BJ (cell line): ENCODE data around the gene PIM1. TPM values are rescaled to one million over a fixed set of nuclear protein-coding genes. Genes with fewer than 3 reads are reported as not detected.

Experiments
- CTCF ChIA-PET: fragments of 350-600 bp; formaldehyde crosslinking; extraction: SDS; loops from one replicate; lab custom pipeline; 2021; ENCODE audit warnings: antibody characterized with exemption, inconsistent platforms; lab: Yijun Ruan, JAX
- POLR2A ChIA-PET: fragments of 300-600 bp; sonication (Branson Sonifier 250); formaldehyde crosslinking; extraction: SDS; loops from one replicate; lab custom pipeline; 2021; ENCODE audit warnings: antibody characterized with exemption; lab: Charles Lee
- DNase-seq: peaks from one replicate; pipeline ENCODE4 v3.0.0-alpha.2; 2011; ENCODE audit warnings: low read depth
- H3K27me3 ChIP-seq: 2 replicates; pipeline ENCODE4 v1.6.0; 2011; ENCODE audit warnings: low read length; ENCODE audit not compliant: control insufficient read depth, insufficient read depth
- H3K36me3 ChIP-seq: 2 replicates; pipeline ENCODE4 v1.5.1; 2011; ENCODE audit warnings: low read length; ENCODE audit not compliant: control insufficient read depth, insufficient read depth
- H3K4me3 ChIP-seq: 2 replicates; pipeline ENCODE4 v1.5.1; 2011; ENCODE audit warnings: low read depth, mild to moderate bottlenecking, control low read depth, low read length
- polyA plus RNA-seq: library from polyadenylated mRNA; depleted of rRNA; stranded (reverse); fragments of >200 nt; gene quantifications from 2 replicates; pipeline ENCODE4 v1.2.3, GENCODE V29; 2011
- TF ChIP-seq, protein P1 (sequence below): IDR thresholded peaks from 2 replicates; pipeline ENCODE4 v1.5.1; 2011; ENCODE audit warnings: low read depth, mild to moderate bottlenecking, control low read depth, inconsistent platforms, low read length, moderate library complexity; ENCODE audit not compliant: insufficient read depth

The PIM1 gene
- polyA plus RNA-seq, 1 experiment = 20.7 TPM

DNA sequence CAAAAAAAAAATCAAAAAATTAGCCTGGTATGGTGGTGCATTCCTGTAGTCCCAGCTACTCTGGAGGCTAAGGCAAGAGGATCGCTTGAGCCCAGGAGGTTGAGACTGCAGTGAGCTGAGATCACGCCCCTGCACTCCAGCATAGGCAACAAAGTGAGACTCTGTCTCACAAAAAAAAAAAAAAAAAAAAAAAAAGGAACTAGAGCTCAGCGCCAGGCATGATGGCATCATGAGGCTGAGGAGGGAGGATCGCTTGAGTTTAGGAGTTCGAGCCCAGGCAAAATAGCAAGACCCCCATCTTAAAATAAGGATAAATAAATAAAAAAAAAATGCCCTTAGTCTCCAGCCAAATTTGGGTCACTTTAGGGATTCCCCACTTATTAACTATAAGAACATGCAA is 40.4 kb upstream of the PIM1 start:
- CTCF ChIA-PET = interaction anchor here (0.6 to 2.4 kb wide), 5 partner anchors 15 to 79 kb away, joined by 3 to 10 read pairs (median 3); no protein-coding TSS in a partner anchor
- DNase-seq = no peak
- Histone ChIP-seq H3K27me3 (no peaks in the 10 kb centered on the region), H3K36me3 (no peaks in the 10 kb centered on the region), H3K4me3 (no peak overlapping the region)
- TF ChIP-seq, protein P1, sequence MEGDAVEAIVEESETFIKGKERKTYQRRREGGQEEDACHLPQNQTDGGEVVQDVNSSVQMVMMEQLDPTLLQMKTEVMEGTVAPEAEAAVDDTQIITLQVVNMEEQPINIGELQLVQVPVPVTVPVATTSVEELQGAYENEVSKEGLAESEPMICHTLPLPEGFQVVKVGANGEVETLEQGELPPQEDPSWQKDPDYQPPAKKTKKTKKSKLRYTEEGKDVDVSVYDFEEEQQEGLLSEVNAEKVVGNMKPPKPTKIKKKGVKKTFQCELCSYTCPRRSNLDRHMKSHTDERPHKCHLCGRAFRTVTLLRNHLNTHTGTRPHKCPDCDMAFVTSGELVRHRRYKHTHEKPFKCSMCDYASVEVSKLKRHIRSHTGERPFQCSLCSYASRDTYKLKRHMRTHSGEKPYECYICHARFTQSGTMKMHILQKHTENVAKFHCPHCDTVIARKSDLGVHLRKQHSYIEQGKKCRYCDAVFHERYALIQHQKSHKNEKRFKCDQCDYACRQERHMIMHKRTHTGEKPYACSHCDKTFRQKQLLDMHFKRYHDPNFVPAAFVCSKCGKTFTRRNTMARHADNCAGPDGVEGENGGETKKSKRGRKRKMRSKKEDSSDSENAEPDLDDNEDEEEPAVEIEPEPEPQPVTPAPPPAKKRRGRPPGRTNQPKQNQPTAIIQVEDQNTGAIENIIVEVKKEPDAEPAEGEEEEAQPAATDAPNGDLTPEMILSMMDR = no peak
- POLR2A ChIA-PET = interaction anchor here (0.6 kb wide), 2 partner anchors 40 to 233 kb away, joined by 3 to 8 read pairs; partner anchors contain the start of gene PIM1

DNA sequence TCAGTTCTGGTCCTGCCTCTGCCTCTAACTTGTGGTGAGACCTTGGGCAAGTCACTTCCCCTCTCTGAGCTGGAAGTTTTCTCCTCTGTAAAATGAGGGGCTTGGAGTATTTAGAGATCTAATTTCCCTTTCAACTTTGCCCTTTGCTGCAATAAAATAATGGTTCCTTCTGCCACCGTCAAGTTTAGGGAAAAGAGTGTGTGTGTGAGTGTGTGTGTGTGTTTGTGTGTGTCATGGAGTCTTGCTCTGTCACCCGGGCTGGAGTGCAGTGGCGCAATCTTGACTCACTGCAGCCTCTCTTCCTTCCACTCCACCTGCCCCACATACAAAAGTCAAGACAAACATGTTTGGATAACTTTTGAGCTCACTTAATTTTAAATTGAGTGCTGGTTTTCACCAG is 39.2 kb upstream of the PIM1 start:
- TF ChIP-seq, protein P1 = no peak
- ChIA-PET CTCF (interaction anchor here (0.8 to 2.2 kb wide), 5 partner anchors 11 to 79 kb away, joined by 3 to 8 read pairs (median 5); no protein-coding TSS in a partner anchor), POLR2A (no interaction called here)

DNA sequence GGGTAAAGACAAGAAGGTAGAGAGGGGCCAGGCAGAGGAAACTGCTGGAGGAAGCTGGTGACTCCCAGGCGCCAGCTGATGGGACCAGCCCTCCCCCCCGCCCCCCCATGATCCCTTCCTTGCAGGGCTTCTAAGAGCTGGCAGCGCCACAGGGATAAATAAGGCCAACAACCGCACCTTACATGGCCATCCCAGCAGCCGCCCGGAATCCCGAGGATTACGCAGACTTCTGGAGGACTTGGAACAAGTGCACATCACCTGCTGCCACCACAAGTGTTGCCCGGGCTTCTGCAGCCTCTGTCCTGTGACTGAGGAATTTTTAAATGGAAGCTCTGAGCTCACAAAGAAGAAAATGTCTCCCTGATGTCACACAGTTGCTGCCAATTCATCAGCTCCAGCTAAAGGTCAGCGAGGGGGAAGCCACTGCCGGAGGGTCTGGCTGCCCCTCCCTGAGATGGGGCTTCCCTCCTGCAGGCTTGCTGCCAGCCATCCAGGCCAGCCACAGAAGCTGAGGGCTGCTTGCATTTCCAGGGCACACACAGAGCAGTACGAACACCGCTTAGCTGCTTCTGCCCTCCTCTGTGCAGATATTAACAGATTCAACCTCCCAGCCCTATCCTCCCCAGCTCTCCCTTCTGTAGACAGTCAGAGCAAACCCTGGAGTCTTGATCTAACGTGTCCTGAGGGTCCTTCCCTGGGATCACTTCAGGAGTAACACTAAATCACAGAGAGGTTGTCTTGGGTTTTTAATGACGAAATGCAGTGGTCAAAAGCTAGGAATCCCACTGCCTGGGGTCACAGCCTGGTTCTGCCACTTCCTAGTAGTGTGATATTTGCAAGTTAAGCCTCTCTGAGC is 38.6 kb upstream of the PIM1 start:
- no peak for DNase-seq
- POLR2A ChIA-PET = no interaction called here
- CTCF ChIA-PET = interaction anchor here (0.8 to 2.2 kb wide), 5 partner anchors 12 to 80 kb away, joined by 3 to 8 read pairs (median 5); no protein-coding TSS in a partner anchor

More for the DNA sequence above, 39.2 kb upstream of the PIM1 start:
- Histone ChIP-seq H3K36me3 (no peaks in the 10 kb centered on the region), H3K4me3 (no peak overlapping the region), H3K27me3 (no peaks in the 10 kb centered on the region)
- DNase-seq = no peak

GRCh38 chr6:37131960-37132253 is 38.0 kb upstream of the PIM1 start:
- Histone ChIP-seq H3K36me3 (no peaks in the 10 kb centered on the region), H3K27me3 (no peaks in the 10 kb centered on the region), H3K4me3 (no peak overlapping the region)
- DNase-seq = no peak
- ChIA-PET CTCF (interaction anchor here (1.4 to 2.2 kb wide), 2 partner anchors 13 to 80 kb away, joined by 5 to 7 read pairs; no protein-coding TSS in a partner anchor), POLR2A (no interaction called here)
- TF ChIP-seq, protein P1 = no peak

More for the DNA sequence above, 38.6 kb upstream of the PIM1 start:
- H3K4me3 ChIP-seq = no peak overlapping the region
- TF ChIP-seq, protein P1 = no peak
- H3K36me3 ChIP-seq = no peaks in the 10 kb centered on the region
- no peaks in the 10 kb centered on the region for H3K27me3 ChIP-seq

DNA sequence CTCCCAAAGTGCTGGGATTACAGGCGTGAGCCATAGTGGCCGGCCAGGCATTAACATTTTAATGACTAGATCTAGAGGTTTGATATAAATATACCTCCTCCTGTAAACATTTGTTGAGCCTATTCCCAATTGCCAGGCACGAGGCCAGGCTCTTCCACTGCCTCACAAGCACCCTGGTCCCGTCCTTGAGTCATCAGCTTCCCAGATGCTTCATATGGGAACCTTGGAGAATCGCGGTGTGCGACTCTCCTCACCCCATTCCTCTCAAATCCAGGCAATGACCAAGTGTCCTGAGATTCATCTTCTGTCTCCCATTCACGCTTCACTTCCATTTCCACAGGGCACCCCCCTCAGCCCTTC is 35.9 kb upstream of the PIM1 start:
- no peak for DNase-seq
- TF ChIP-seq, protein P1 = no peak
- no peak overlapping the region for H3K4me3 ChIP-seq
- CTCF ChIA-PET = interaction anchor here (0.9 to 5.8 kb wide), 3 partner anchors 38 to 83 kb away, joined by 3 to 20 read pairs (median 11); no protein-coding TSS in a partner anchor
- H3K36me3 ChIP-seq = no peaks in the 10 kb centered on the region
- POLR2A ChIA-PET = interaction anchor here (0.9 kb wide), 1 partner anchor 38 kb away, joined by 3 read pairs; no protein-coding TSS in a partner anchor
- no peaks in the 10 kb centered on the region for H3K27me3 ChIP-seq
